Measurements from ENCODE around the gene UNC79. TPM values are rescaled to one million over a fixed set of nuclear protein-coding genes. Genes with fewer than 3 reads are reported as not detected.

UNC79 gene
- total RNA-seq, 1 donor = under 0.01 TPM

DNA sequence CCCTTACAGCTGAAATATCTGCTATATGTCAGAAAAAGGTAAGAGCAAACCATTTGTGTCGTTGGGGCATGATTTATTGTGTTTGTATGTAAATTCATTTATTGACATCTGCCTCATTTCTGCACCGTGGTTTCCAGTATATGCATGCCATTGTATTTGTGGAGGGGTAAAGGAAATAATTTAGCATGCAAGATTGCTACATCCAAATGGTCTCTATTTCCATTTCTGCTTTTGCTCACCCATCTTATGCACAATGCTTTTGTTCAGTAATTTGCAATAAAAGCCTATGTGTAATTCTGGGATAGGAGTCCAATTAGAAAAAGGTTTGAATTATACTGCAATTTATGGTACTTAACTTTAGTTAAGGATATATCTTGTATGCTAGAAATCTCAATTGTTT, 101.8 kb downstream of the UNC79 start:
- no peak for DNase-seq (ENCODE audit: low read depth)
- TF ChIP-seq, protein P1, sequence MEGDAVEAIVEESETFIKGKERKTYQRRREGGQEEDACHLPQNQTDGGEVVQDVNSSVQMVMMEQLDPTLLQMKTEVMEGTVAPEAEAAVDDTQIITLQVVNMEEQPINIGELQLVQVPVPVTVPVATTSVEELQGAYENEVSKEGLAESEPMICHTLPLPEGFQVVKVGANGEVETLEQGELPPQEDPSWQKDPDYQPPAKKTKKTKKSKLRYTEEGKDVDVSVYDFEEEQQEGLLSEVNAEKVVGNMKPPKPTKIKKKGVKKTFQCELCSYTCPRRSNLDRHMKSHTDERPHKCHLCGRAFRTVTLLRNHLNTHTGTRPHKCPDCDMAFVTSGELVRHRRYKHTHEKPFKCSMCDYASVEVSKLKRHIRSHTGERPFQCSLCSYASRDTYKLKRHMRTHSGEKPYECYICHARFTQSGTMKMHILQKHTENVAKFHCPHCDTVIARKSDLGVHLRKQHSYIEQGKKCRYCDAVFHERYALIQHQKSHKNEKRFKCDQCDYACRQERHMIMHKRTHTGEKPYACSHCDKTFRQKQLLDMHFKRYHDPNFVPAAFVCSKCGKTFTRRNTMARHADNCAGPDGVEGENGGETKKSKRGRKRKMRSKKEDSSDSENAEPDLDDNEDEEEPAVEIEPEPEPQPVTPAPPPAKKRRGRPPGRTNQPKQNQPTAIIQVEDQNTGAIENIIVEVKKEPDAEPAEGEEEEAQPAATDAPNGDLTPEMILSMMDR (IDR thresholded peaks at IDR 0.05; ENCODE audit: insufficient read depth, low read depth, low read length) = no peak
- H3K4me3 ChIP-seq (ENCODE audit: low read depth, low read length) = no peak overlapping the region

DNA sequence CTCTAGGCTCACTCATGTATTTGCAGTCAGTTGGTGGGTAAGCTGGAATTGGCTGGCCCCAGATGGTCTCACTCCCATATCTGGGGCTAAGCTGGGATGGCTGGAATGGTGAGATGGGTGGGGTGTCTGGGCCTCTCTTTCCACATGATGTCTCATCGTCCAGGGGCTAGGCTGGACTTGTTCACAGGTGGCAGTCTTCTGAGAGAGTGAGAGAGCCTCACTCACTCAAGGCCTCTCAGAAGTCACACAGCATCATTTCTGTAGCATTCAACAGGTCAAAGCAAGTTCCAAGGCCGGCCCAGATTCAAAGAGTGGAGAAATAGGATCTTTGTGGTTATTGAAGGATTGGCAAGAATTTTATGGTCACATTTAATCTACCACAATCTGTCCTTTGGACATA, 102.7 kb downstream of the UNC79 start:
- TF ChIP-seq, protein P1 (IDR thresholded peaks at IDR 0.05; ENCODE audit: insufficient read depth, low read depth, low read length) = no peak
- H3K4me3 ChIP-seq (ENCODE audit: low read depth, low read length) = no peak overlapping the region
- DNase-seq (ENCODE audit: low read depth) = no peak

DNA sequence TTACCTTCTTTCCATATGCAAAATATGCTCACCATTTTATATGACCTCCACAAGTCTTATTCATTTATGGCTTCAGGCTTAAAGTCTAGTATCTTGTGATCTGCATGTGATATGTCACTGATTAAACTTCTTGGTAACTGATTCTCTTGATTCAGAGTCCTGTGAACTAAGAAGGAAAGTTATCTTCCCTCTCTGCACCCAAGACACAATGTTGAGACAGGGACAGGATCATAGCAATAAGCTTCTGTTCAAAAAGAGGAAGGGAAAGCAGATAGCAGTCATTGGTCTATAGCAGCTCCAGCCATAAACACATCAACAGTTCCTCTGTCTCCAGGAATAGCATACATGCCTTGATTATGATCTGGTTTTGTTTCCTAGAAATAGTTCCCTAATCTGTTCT, 103.1 kb downstream of the UNC79 start:
- DNase-seq (ENCODE audit: low read depth) = no peak
- H3K4me3 ChIP-seq (ENCODE audit: low read depth, low read length) = no peak overlapping the region
- TF ChIP-seq, protein P1 (IDR thresholded peaks at IDR 0.05; ENCODE audit: insufficient read depth, low read depth, low read length) = no peak

DNA sequence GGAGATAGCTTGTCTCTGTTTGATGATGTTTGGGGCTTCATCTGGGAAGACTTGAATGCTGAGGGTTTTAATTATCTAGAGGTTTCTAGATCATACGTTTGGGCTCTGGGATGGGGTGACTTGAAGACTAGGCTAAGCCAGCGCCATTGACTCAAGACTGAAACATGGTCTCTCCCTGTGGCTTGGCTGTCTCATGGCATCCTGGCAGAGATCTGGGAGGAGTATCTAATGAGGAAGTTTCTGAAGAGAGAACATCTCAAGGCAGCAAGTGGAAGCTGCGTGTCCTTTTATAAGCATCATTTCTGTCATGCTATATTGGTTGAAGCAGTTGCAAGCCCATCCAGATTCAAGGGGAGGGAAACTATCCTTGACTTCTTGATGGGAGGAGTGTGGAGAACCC, 104.8 kb downstream of the UNC79 start:
- DNase-seq (ENCODE audit: low read depth) = no peak
- TF ChIP-seq, protein P1 (IDR thresholded peaks at IDR 0.05; ENCODE audit: insufficient read depth, low read depth, low read length) = no peak
- H3K4me3 ChIP-seq (ENCODE audit: low read depth, low read length) = no peak overlapping the region

DNA sequence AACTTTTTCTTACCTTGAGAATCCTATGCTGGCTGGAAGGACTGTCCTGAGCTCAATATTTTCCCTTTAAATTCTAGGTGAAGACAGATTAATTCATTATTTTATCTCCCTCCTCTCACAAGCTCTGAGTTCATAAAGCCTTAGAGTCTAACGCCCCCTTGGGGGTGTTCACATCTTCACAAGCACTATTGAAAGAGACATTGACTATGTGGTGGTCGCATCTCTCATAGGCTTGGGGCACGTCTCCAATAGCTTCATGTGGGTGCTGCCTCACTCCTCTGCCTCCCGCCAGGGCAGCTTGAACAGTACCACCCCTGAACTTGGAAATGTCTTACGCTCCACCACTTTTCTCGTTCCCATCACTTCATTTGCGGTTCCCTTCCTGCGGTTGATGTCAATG, 106.2 kb downstream of the UNC79 start:
- H3K4me3 ChIP-seq (ENCODE audit: low read depth, low read length) = no peak overlapping the region
- peak; percentile 19 for DNase-seq (ENCODE audit: low read depth)
- TF ChIP-seq, protein P1 (IDR thresholded peaks at IDR 0.05; ENCODE audit: insufficient read depth, low read depth, low read length) = peak; percentile 20

DNA sequence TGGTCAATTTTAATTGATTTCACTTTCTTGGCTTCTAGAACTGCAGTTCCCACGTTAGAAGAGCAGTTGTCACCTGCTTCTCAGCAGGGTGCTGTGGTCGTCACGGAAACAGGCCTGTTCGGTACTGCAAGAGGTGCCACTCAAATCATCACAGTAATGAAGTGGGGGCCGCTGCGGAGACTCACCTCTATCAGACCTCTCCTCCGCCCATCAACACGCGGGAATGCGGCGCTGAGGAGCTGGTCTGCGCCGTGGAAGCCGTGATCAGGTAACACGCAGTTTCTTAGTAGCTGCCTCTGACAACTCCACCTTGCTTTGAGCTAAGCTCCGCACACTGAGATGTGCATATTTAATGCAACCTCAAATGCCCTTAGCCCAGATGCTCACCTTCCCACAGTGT, 107.2 kb downstream of the UNC79 start:
- no peak overlapping the region for H3K4me3 ChIP-seq (ENCODE audit: low read depth, low read length)
- no peak for DNase-seq (ENCODE audit: low read depth)
- TF ChIP-seq, protein P1 (IDR thresholded peaks at IDR 0.05; ENCODE audit: insufficient read depth, low read depth, low read length) = no peak

DNA sequence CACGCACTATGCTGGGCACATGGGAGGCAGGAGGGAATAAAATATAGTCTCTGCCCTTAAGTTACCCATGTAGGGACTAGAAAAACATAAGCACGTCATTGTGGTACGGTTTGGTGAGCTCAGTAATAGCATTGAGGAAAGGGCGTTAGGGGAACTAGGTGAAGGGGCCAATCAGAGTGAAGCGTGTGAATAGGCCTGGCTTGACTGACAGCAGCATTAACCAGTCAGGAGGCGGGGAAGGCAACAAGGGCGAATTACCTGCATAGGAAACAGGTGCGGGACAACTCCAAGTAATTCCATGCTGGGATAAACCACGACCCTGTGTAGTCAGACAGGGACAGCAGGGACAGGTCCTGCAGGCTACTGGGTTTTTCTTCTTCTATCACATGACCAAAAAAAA, 107.7 kb downstream of the UNC79 start:
- TF ChIP-seq, protein P1 (IDR thresholded peaks at IDR 0.05; ENCODE audit: insufficient read depth, low read depth, low read length) = no peak
- no peak overlapping the region for H3K4me3 ChIP-seq (ENCODE audit: low read depth, low read length)
- no peak for DNase-seq (ENCODE audit: low read depth)

Data from fibroblast of villous mesenchyme (primary cell).